ENCODE data around the gene CLK3.

Gene CLK3

DNA sequence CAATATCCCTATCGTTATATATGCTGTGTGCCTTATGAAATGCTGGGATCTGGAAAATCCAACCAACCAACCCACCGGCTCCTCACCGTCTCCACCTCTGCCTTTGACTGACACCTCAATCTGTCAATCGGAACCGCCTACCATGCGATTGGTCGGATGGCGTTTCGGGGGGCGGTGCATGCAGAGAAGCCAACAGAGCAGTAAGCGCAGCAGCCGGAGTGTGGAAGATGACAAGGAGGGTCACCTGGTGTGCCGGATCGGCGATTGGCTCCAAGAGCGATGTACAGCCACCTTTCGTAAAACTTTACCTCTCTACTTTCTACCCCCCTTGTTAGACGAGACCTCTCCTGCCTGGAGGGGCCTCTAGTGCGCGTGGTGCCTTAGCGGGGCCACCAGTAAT, 6.3 kb downstream of the CLK3 start:
- Histone ChIP-seq H3K79me2 (ENCODE audit: insufficient read depth, low read length) (peaks cover 35% of the 10 kb centered on the region), H3K4me3 (ENCODE audit: insufficient read depth, low read length, poor library complexity, severe bottlenecking) (no peak overlapping the region), H3K27ac (ENCODE audit: low read depth, low read length) (no peak overlapping the region), H3K9me2 (replicated peaks; ENCODE audit: insufficient read depth, low read length) (no peaks in the 10 kb centered on the region), H4K20me1 (ENCODE audit: low read depth, low read length) (peaks cover 13% of the 10 kb centered on the region; the same call in 1 of the 2 replicates), H3K9ac (ENCODE audit: low read length) (no peak overlapping the region), H3K36me3 (ENCODE audit: low read length) (peaks cover 7% of the 10 kb centered on the region), H3K4me2 (ENCODE audit: low read depth, low read length, poor library complexity, severe bottlenecking) (no peak overlapping the region), H2AFZ (ENCODE audit: low read depth, low read length, severe bottlenecking) (no peak overlapping the region), H3K27me3 (ENCODE audit: low read length) (no peaks in the 10 kb centered on the region), H3F3A (ENCODE audit: insufficient read depth) (no peaks in the 10 kb centered on the region), H3K9me3 (ENCODE audit: insufficient read depth, low read length) (no peaks in the 10 kb centered on the region)
- TF ChIP-seq, protein P1, sequence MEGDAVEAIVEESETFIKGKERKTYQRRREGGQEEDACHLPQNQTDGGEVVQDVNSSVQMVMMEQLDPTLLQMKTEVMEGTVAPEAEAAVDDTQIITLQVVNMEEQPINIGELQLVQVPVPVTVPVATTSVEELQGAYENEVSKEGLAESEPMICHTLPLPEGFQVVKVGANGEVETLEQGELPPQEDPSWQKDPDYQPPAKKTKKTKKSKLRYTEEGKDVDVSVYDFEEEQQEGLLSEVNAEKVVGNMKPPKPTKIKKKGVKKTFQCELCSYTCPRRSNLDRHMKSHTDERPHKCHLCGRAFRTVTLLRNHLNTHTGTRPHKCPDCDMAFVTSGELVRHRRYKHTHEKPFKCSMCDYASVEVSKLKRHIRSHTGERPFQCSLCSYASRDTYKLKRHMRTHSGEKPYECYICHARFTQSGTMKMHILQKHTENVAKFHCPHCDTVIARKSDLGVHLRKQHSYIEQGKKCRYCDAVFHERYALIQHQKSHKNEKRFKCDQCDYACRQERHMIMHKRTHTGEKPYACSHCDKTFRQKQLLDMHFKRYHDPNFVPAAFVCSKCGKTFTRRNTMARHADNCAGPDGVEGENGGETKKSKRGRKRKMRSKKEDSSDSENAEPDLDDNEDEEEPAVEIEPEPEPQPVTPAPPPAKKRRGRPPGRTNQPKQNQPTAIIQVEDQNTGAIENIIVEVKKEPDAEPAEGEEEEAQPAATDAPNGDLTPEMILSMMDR (IDR thresholded peaks at IDR 0.05; ENCODE audit: insufficient read depth, low read length, poor library complexity, severe bottlenecking): no peak
- no peak for TF ChIP-seq EZH2phosphoT487 (conservative IDR thresholded peaks at IDR 0.05; ENCODE audit: low read length)

DNA sequence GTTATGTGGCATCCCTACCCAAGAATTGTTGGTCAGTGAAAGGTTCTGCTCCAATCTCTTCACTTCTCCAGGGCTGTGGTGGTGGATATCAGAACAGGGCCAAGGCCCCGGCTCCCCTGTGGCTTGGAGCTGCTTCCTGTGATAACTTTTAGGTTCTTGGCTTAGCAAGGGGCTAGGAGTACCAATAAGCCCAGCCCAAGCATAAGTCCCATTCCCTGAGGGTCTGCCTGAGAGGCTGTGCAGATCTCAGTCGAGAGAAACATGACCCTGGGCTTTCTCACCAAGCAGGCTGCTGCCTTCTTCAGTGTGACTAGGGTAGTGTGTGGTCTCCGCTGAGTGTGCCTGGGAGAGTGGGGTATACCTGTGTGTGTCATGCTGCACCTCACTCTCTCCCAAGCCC, 7.1 kb downstream of the CLK3 start:
- Histone ChIP-seq H3K27ac (ENCODE audit: low read depth, low read length) (no peak overlapping the region), H3K9me3 (ENCODE audit: insufficient read depth, low read length) (no peaks in the 10 kb centered on the region), H3K4me3 (ENCODE audit: insufficient read depth, low read length, poor library complexity, severe bottlenecking) (no peak overlapping the region), H2AFZ (ENCODE audit: low read depth, low read length, severe bottlenecking) (no peak overlapping the region), H4K20me1 (ENCODE audit: low read depth, low read length) (peaks cover 6% of the 10 kb centered on the region; the same call in 1 of the 2 replicates), H3K79me2 (ENCODE audit: insufficient read depth, low read length) (peaks cover 27% of the 10 kb centered on the region), H3K36me3 (ENCODE audit: low read length) (peaks cover 7% of the 10 kb centered on the region), H3K27me3 (ENCODE audit: low read length) (no peaks in the 10 kb centered on the region), H3K9ac (ENCODE audit: low read length) (no peak overlapping the region), H3K9me2 (replicated peaks; ENCODE audit: insufficient read depth, low read length) (no peaks in the 10 kb centered on the region), H3F3A (ENCODE audit: insufficient read depth) (no peaks in the 10 kb centered on the region), H3K4me2 (ENCODE audit: low read depth, low read length, poor library complexity, severe bottlenecking) (no peak overlapping the region)
- TF ChIP-seq, protein P1 (IDR thresholded peaks at IDR 0.05; ENCODE audit: insufficient read depth, low read length, poor library complexity, severe bottlenecking): no peak
- TF ChIP-seq EZH2phosphoT487 (conservative IDR thresholded peaks at IDR 0.05; ENCODE audit: low read length): no peak

DNA sequence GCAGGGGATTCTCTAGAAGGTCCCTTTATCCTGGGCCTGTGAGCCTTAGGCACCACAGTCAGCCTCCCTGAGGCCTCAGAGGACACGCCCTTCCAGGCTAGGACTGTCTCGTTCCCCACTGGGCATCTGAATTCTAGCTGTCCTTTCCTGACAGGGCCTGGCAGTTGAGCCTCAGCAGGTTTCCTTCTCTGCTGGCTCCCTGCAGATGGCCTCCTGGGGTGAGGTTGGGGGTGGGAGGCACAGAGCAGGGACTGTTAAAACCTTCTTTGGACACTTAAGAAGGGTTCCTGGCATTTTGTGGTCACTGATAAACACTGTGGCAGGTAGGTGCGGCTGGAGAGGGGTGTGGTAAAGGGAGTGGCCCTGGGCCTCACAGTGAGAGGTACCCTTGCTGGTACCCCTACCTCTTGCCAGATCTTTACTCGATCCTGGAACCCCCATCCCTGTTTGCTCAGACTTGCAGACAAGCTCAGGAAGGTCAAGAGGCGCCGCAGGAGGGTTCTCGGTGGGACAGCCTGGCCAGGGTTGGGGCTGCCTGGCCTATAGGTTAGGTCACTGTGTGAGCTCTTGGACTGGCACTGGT, 8.5 kb downstream of the CLK3 start:
- H3K9me2 ChIP-seq (replicated peaks; ENCODE audit: insufficient read depth, low read length): no peaks in the 10 kb centered on the region
- no peaks in the 10 kb centered on the region for H3F3A ChIP-seq (ENCODE audit: insufficient read depth)
- H3K27me3 ChIP-seq (ENCODE audit: low read length): no peaks in the 10 kb centered on the region
- H3K79me2 ChIP-seq (ENCODE audit: insufficient read depth, low read length): peaks cover 13% of the 10 kb centered on the region
- H3K27ac ChIP-seq (ENCODE audit: low read depth, low read length): no peak overlapping the region
- no peak overlapping the region for H3K9ac ChIP-seq (ENCODE audit: low read length)
- H3K4me2 ChIP-seq (ENCODE audit: low read depth, low read length, poor library complexity, severe bottlenecking): no peak overlapping the region
- H4K20me1 ChIP-seq (ENCODE audit: low read depth, low read length): 0 out of 2 replicates have a peak, but pooled peaks cover 3% of the 10 kb centered on the region
- TF ChIP-seq, protein P1 (IDR thresholded peaks at IDR 0.05; ENCODE audit: insufficient read depth, low read length, poor library complexity, severe bottlenecking): no peak
- TF ChIP-seq EZH2phosphoT487 (conservative IDR thresholded peaks at IDR 0.05; ENCODE audit: low read length): no peak
- no peak overlapping the region for H3K4me3 ChIP-seq (ENCODE audit: insufficient read depth, low read length, poor library complexity, severe bottlenecking)
- peaks cover 7% of the 10 kb centered on the region for H3K36me3 ChIP-seq (ENCODE audit: low read length)
- H3K9me3 ChIP-seq (ENCODE audit: insufficient read depth, low read length): no peaks in the 10 kb centered on the region
- no peak overlapping the region for H2AFZ ChIP-seq (ENCODE audit: low read depth, low read length, severe bottlenecking)
